ENCODE data around the gene SLC9A6. TPM values are rescaled to one million over a fixed set of nuclear protein-coding genes. Genes with fewer than 3 reads are reported as not detected.
A peak's percentile ranks its signal among the peaks of the same experiment; 100 is the strongest.

The SLC9A6 gene
- total RNA-seq, 1 donor = 21.0 TPM

DNA sequence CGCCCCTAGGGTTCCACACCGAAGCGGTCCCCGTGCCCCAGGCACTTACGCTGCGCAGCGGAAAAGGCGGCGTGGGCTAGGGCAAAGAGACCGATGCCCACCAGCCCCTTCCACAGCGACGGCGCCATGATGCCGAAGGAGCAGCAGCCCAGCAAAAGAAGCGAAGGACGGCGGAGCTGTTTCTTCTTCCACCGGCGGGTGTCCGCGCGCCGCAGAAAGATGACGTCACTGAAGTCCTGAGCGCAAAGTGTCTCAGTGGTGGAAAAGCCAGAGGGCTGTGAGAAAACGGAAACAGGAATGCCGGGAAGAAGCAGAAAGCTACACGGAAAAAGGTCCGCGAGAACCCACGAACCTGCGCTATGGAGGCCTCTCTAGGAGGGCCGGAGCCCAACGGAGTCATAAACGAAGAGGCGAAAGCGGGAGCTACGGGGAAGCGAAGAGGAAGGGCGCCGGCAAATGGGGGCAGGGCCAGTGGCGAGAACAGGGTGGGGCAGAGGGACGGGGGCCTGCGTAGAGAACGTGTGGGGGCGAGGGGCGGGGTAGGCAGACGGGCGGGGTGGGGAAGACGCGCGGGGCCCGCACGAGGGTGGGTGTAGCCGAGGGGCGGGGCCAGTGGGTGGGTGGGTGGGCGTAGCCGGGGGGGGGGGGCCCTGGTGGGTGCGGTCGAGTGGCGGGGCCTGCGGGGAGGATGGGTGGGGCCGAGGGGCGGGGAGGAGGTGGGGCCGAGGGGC lies 11.5 kb upstream of the SLC9A6 start, which contains the start of gene MMGT1:
TSS of gene MMGT1 (minus strand) at position 441 of the 731 bp plus-strand sequence. CDS start at position 128, 313 bp downstream.
- H3K36me3 ChIP-seq (ENCODE audit: insufficient read depth, low read length) = no peaks in the 10 kb centered on the region
- peaks cover 10% of the 10 kb centered on the region for H3K4me1 ChIP-seq (ENCODE audit: insufficient read depth, low read length)
- TF ChIP-seq, protein P1, sequence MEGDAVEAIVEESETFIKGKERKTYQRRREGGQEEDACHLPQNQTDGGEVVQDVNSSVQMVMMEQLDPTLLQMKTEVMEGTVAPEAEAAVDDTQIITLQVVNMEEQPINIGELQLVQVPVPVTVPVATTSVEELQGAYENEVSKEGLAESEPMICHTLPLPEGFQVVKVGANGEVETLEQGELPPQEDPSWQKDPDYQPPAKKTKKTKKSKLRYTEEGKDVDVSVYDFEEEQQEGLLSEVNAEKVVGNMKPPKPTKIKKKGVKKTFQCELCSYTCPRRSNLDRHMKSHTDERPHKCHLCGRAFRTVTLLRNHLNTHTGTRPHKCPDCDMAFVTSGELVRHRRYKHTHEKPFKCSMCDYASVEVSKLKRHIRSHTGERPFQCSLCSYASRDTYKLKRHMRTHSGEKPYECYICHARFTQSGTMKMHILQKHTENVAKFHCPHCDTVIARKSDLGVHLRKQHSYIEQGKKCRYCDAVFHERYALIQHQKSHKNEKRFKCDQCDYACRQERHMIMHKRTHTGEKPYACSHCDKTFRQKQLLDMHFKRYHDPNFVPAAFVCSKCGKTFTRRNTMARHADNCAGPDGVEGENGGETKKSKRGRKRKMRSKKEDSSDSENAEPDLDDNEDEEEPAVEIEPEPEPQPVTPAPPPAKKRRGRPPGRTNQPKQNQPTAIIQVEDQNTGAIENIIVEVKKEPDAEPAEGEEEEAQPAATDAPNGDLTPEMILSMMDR (IDR thresholded peaks at IDR 0.05; ENCODE audit: extremely low read depth, low read depth, low read length) = no peak
- H3K9me3 ChIP-seq (ENCODE audit: low read depth, low read length) = no peaks in the 10 kb centered on the region
- peak within 1 kb of the TSS; percentile 91 for H3K4me2 ChIP-seq (ENCODE audit: insufficient read depth, low read length)
- H3K27ac ChIP-seq (ENCODE audit: low read depth, low read length) = peak within 1 kb of the TSS; percentile 88
- peaks cover 7% of the 10 kb centered on the region for H4K20me1 ChIP-seq (ENCODE audit: insufficient read depth, low read length)
- no peaks in the 10 kb centered on the region for H3K27me3 ChIP-seq (ENCODE audit: insufficient read depth, low read length)
- peaks cover 33% of the 10 kb centered on the region for H3K79me2 ChIP-seq (ENCODE audit: insufficient read depth, low read length)
- peak; percentile 92 for DNase-seq (ENCODE audit: insufficient read length, low spot score, missing footprints)
- H2AFZ ChIP-seq (ENCODE audit: low read length) = peak within 1 kb of the TSS; percentile 86
- H3K4me3 ChIP-seq (ENCODE audit: insufficient read depth, low read length) = peak within 1 kb of the TSS; percentile 86

DNA sequence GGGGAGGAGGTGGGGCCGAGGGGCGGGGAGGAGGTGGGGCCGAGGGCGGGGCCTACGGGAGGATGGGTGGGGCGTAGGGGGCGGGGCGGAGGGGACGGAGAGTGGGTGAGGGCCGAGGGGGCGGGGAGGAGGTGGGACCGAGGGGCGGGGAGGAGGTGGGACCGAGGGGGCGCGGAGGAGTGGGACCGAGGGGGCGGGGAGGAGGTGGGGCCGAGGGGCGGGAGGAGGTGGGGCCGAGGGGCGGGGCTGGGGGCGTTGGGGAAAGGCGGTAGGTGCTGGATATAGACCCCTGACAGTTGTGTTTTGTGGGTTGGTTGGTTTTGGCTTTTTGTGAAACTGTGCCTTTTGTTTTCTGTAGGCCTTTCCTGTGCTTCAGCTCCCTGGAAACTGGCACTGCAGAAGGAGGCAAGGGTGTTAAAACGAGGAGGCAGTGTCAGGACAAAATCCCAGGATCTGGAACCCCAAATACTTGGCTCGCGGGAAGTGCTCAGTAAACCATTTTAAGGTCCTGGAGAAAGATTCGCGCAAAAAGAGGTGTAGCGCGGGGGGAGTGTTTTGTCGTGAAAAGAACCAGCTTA lies 10.9 kb upstream of the SLC9A6 start:
- Histone ChIP-seq H3K27me3 (ENCODE audit: insufficient read depth, low read length) (no peaks in the 10 kb centered on the region), H3K9me3 (ENCODE audit: low read depth, low read length) (no peaks in the 10 kb centered on the region), H3K36me3 (ENCODE audit: insufficient read depth, low read length) (no peaks in the 10 kb centered on the region), H3K4me3 (ENCODE audit: insufficient read depth, low read length) (peak overlapping the region; percentile 65), H3K79me2 (ENCODE audit: insufficient read depth, low read length) (peaks cover 29% of the 10 kb centered on the region), H4K20me1 (ENCODE audit: insufficient read depth, low read length) (peaks cover 7% of the 10 kb centered on the region), H3K27ac (ENCODE audit: low read depth, low read length) (no peak overlapping the region), H3K4me2 (ENCODE audit: insufficient read depth, low read length) (peak overlapping the region; percentile 75), H3K4me1 (ENCODE audit: insufficient read depth, low read length) (peaks cover 10% of the 10 kb centered on the region), H2AFZ (ENCODE audit: low read length) (peak overlapping the region; percentile 77)
- TF ChIP-seq, protein P1 (IDR thresholded peaks at IDR 0.05; ENCODE audit: extremely low read depth, low read depth, low read length) = no peak
- no peak for DNase-seq (ENCODE audit: insufficient read length, low spot score, missing footprints)

DNA sequence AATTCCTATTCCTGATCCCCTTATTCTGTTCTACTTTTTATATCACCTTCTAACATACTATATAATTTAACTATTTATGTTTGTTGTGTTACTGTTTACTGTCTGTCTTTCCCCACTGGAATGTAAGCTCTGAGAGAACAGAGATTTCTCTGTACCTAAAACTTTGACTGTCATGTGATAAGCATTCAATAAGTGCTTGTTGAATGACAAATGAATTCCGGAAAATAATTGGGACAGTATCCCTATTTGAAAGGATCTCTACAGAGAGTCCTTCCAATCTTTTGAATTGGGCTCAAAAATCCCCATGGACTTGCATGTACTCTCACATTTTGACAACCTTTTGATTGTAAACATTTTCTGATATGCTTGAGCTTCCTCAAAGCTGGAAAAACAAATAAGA lies 9.8 kb upstream of the SLC9A6 start:
- Histone ChIP-seq H3K4me2 (ENCODE audit: insufficient read depth, low read length) (no peak overlapping the region), H4K20me1 (ENCODE audit: insufficient read depth, low read length) (peaks cover 7% of the 10 kb centered on the region), H3K4me1 (ENCODE audit: insufficient read depth, low read length) (peaks cover 10% of the 10 kb centered on the region), H3K36me3 (ENCODE audit: insufficient read depth, low read length) (no peaks in the 10 kb centered on the region), H3K9me3 (ENCODE audit: low read depth, low read length) (no peaks in the 10 kb centered on the region), H3K27me3 (ENCODE audit: insufficient read depth, low read length) (no peaks in the 10 kb centered on the region), H2AFZ (ENCODE audit: low read length) (no peak overlapping the region), H3K27ac (ENCODE audit: low read depth, low read length) (no peak overlapping the region), H3K79me2 (ENCODE audit: insufficient read depth, low read length) (peaks cover 26% of the 10 kb centered on the region), H3K4me3 (ENCODE audit: insufficient read depth, low read length) (no peak overlapping the region)
- TF ChIP-seq, protein P1 (IDR thresholded peaks at IDR 0.05; ENCODE audit: extremely low read depth, low read depth, low read length) = no peak
- no peak for DNase-seq (ENCODE audit: insufficient read length, low spot score, missing footprints)

DNA sequence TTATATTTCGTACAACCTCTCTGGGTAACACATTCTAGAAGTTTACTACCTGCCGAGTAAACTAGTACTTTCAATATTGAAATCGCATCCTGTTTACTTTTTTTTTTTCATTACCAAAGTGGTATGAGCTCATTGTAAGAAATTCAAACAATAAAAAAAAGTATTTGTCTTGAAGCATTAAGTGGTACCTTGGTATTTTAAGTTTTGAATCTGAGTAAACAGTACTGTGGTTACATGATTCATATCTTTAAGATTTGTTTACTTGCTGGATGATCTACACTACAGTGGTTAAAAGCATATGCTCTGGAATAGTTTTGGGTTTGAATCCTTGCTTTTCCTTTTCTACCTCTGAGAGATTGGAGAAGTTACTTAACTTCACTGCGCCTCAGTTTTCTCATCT lies 7.6 kb upstream of the SLC9A6 start:
- Histone ChIP-seq H3K4me3 (ENCODE audit: insufficient read depth, low read length) (no peak overlapping the region), H4K20me1 (ENCODE audit: insufficient read depth, low read length) (peaks cover 4% of the 10 kb centered on the region), H3K4me1 (ENCODE audit: insufficient read depth, low read length) (peaks cover 5% of the 10 kb centered on the region), H3K9me3 (ENCODE audit: low read depth, low read length) (no peaks in the 10 kb centered on the region), H3K36me3 (ENCODE audit: insufficient read depth, low read length) (no peaks in the 10 kb centered on the region), H3K4me2 (ENCODE audit: insufficient read depth, low read length) (no peak overlapping the region), H2AFZ (ENCODE audit: low read length) (no peak overlapping the region), H3K27me3 (ENCODE audit: insufficient read depth, low read length) (no peaks in the 10 kb centered on the region), H3K79me2 (ENCODE audit: insufficient read depth, low read length) (peaks cover 8% of the 10 kb centered on the region), H3K27ac (ENCODE audit: low read depth, low read length) (no peak overlapping the region)
- no peak for DNase-seq (ENCODE audit: insufficient read length, low spot score, missing footprints)
- TF ChIP-seq, protein P1 (IDR thresholded peaks at IDR 0.05; ENCODE audit: extremely low read depth, low read depth, low read length) = no peak

Data from osteoblast (primary cell).